DOHH2 (cell line): ENCODE data around the gene CCDC78.

ENCODE experiments used
- CTCF ChIP-seq: fragments of 200-600 bp; sonication (generic); IDR thresholded peaks from one replicate; pipeline ENCODE4 v1.5.1; 2014; ENCODE audit warnings: antibody characterized with exemption, mild to moderate bottlenecking, low read depth, low read length; ENCODE audit not compliant: poor library complexity, severe bottlenecking
- EZH2phosphoT487 ChIP-seq: fragments of 200-600 bp; sonication (generic); IDR thresholded peaks from 2 replicates; pipeline ENCODE4 v1.6.1; 2017; ENCODE audit warnings: borderline replicate concordance, mild to moderate bottlenecking, antibody characterized with exemption, low read length, moderate library complexity, mixed read lengths

- TF ChIP-seq CTCF = no peak
- TF ChIP-seq EZH2phosphoT487 = no peak
Observed at GRCh38 chr16:726438-727290, at the start of gene CCDC78, which contains the start of gene HAGHL.
